H9 (cell line): ENCODE measurements around the gene RASGRP3. TPM values are rescaled to one million over a fixed set of nuclear protein-coding genes. Genes with fewer than 3 reads are reported as not detected.

Experiments used
- DNase-seq: peaks from one replicate; pipeline ENCODE4 v3.0.0-alpha.2; 2017
- H2AFZ ChIP-seq: one replicate; pipeline ENCODE4 v1.6.1; 2013; ENCODE audit warnings: mild to moderate bottlenecking, low read length, control low read depth, moderate library complexity
- H2AK5ac ChIP-seq: 2 replicates; pipeline ENCODE4 v1.6.1; 2013; ENCODE audit warnings: low read length, control low read depth, mixed read lengths; ENCODE audit not compliant: insufficient read length
- H2BK120ac ChIP-seq: one replicate; pipeline ENCODE4 v1.6.1; 2013; ENCODE audit warnings: low read depth, mild to moderate bottlenecking, low read length, control low read depth, inconsistent platforms; ENCODE audit not compliant: poor library complexity, severe bottlenecking
- H2BK12ac ChIP-seq: 2 replicates; pipeline ENCODE4 v1.6.1; 2013; ENCODE audit warnings: low read length, control low read depth, mixed read lengths, low read depth; ENCODE audit not compliant: insufficient read length
- H2BK15ac ChIP-seq: 2 replicates; pipeline ENCODE4 v1.6.1; 2013; ENCODE audit warnings: low read depth, low read length, control low read depth
- H2BK20ac ChIP-seq: one replicate; pipeline ENCODE4 v1.6.1; 2013; ENCODE audit warnings: low read depth, mild to moderate bottlenecking, low read length, control low read depth, inconsistent platforms; ENCODE audit not compliant: poor library complexity, severe bottlenecking
- H2BK5ac ChIP-seq: 2 replicates; pipeline ENCODE4 v1.6.1; 2013; ENCODE audit warnings: low read length, control low read depth, mixed read lengths; ENCODE audit not compliant: insufficient read length
- H3K14ac ChIP-seq: 2 replicates; pipeline ENCODE4 v1.6.1; 2013; ENCODE audit warnings: low read length, control low read depth; ENCODE audit not compliant: insufficient read depth
- H3K18ac ChIP-seq: 2 replicates; pipeline ENCODE4 v1.6.1; 2013; ENCODE audit warnings: low read depth, mild to moderate bottlenecking, mixed read lengths, low read length, control low read depth; ENCODE audit not compliant: insufficient read length
- H3K23ac ChIP-seq: 2 replicates; pipeline ENCODE4 v1.6.1; 2013; ENCODE audit warnings: low read length, control low read depth, mixed read lengths, low read depth; ENCODE audit not compliant: insufficient read length
- H3K23me2 ChIP-seq: 2 replicates; pipeline ENCODE4 v1.6.1; 2013; ENCODE audit warnings: low read depth, mild to moderate bottlenecking, mixed read lengths, low read length, control low read depth; ENCODE audit not compliant: insufficient read length, poor library complexity, severe bottlenecking
- H3K27ac ChIP-seq: 2 replicates; pipeline ENCODE4 v1.5.1; 2013; ENCODE audit warnings: low read length, control low read depth, mixed read lengths, low read depth; ENCODE audit not compliant: insufficient read length
- H3K27me3 ChIP-seq: 2 replicates; pipeline ENCODE4 v1.6.1; 2013; ENCODE audit warnings: low read length, control low read depth, inconsistent platforms; ENCODE audit not compliant: insufficient read depth
- H3K4ac ChIP-seq: 2 replicates; pipeline ENCODE4 v1.6.1; 2013; ENCODE audit warnings: low read depth, mild to moderate bottlenecking, control low read depth, inconsistent platforms, low read length, moderate library complexity
- H3K4me1 ChIP-seq: 2 replicates; pipeline ENCODE4 v1.6.1; 2013; ENCODE audit warnings: low read length, control low read depth, inconsistent platforms; ENCODE audit not compliant: insufficient read depth
- H3K4me2 ChIP-seq: 2 replicates; pipeline ENCODE4 v1.6.1; 2013; ENCODE audit warnings: low read length, control low read depth, mixed read lengths; ENCODE audit not compliant: insufficient read length, insufficient read depth
- H3K56ac ChIP-seq: 2 replicates; pipeline ENCODE4 v1.6.1; 2013; ENCODE audit warnings: low read depth, mild to moderate bottlenecking, mixed read lengths, low read length, control low read depth; ENCODE audit not compliant: insufficient read length
- H3K79me1 ChIP-seq: 2 replicates; pipeline ENCODE4 v1.6.1; 2013; ENCODE audit warnings: low read depth, mild to moderate bottlenecking, moderate library complexity, low read length, control low read depth, inconsistent platforms; ENCODE audit not compliant: insufficient read depth, poor library complexity, severe bottlenecking
- H3K79me2 ChIP-seq: 2 replicates; pipeline ENCODE4 v1.6.1; 2013; ENCODE audit warnings: low read length, control low read depth, inconsistent platforms; ENCODE audit not compliant: insufficient read depth
- H3K9ac ChIP-seq: 2 replicates; pipeline ENCODE4 v1.6.1; 2013; ENCODE audit warnings: low read length, control low read depth, mixed read lengths; ENCODE audit not compliant: insufficient read length; ENCODE audit errors: extremely low read depth
- H3K9me3 ChIP-seq: one replicate; pipeline ENCODE4 v1.6.1; 2013; ENCODE audit warnings: low read depth, low read length, inconsistent platforms; ENCODE audit not compliant: control insufficient read depth
- H3T11ph ChIP-seq: one replicate; pipeline ENCODE4 v1.6.1; 2013; ENCODE audit warnings: mild to moderate bottlenecking, low read length, control low read depth, inconsistent platforms
- H4K20me1 ChIP-seq: one replicate; pipeline ENCODE4 v1.6.1; 2013; ENCODE audit not compliant: control insufficient read depth, insufficient read length, insufficient read depth
- H4K5ac ChIP-seq: 2 replicates; pipeline ENCODE4 v1.6.1; 2013; ENCODE audit warnings: low read depth, mild to moderate bottlenecking, mixed read lengths, low read length, control low read depth; ENCODE audit not compliant: insufficient read length
- H4K8ac ChIP-seq: replicated peaks from 2 replicates; pipeline ENCODE4 v1.6.1; 2013; ENCODE audit warnings: low read length, control low read depth, mixed read lengths, low read depth; ENCODE audit not compliant: insufficient read length
- H4K91ac ChIP-seq: 2 replicates; pipeline ENCODE4 v1.6.1; 2013; ENCODE audit warnings: low read depth, mild to moderate bottlenecking, moderate library complexity, mixed read lengths, low read length, control low read depth; ENCODE audit not compliant: insufficient read length
- H3K27ac Mint-ChIP-seq, 3 experiments: 2 replicates in 2 of 3; 3 replicates in 1 of 3; pipeline ENCODE4 v1.8.0; 2020 to 2021; ENCODE audit warnings: mixed read lengths in 3 of 3, mild to moderate bottlenecking in 1 of 3, moderate library complexity in 1 of 3
- H3K27me3 Mint-ChIP-seq: 2 replicates; pipeline ENCODE4 v1.8.0; 2021; ENCODE audit warnings: low read depth, mild to moderate bottlenecking, moderate library complexity, mixed read lengths
- H3K36me3 Mint-ChIP-seq, 3 experiments: 2 replicates in 2 of 3; 3 replicates in 1 of 3; pipeline ENCODE4 v1.8.0; 2020 to 2021; ENCODE audit warnings: low read depth in 3 of 3, mixed read lengths in 3 of 3; ENCODE audit not compliant: insufficient read depth in 1 of 3
- H3K4me1 Mint-ChIP-seq, 2 experiments: 2 replicates each; pipeline ENCODE4 v1.8.0; 2020; ENCODE audit warnings: mixed read lengths in 2 of 2
- H3K4me3 Mint-ChIP-seq, 2 experiments: 2 replicates in 1 of 2; 3 replicates in 1 of 2; pipeline ENCODE4 v1.8.0; 2020 to 2021; ENCODE audit warnings: mild to moderate bottlenecking in 2 of 2, mixed read lengths in 2 of 2, moderate library complexity in 1 of 2
- H3K9me3 Mint-ChIP-seq, 2 experiments: 2 replicates in 1 of 2; 3 replicates in 1 of 2; pipeline ENCODE4 v1.8.0; 2020; ENCODE audit warnings: mild to moderate bottlenecking in 2 of 2, mixed read lengths in 2 of 2, moderate library complexity in 1 of 2
- WGBS: extraction: QIAGEN DNeasy Blood & Tissue Kit; methylation state at CpG from one replicate; pipeline ENCODE4 v1.1.7; 2013; ENCODE audit warnings: missing lambda C conversion rate, low lambda C conversion rate, mixed read lengths; ENCODE audit not compliant: insufficient read length; ENCODE audit errors: extremely low coverage; 5-methylcytosine and 5-hydroxymethylcytosine counted together
- total RNA-seq: library from RNA; stranded (reverse); gene quantifications from 2 replicates; pipeline ENCODE4 v1.2.1, GENCODE V29; 2021
- TF ChIP-seq, protein P1 (sequence below): fragments of 200-600 bp; sonication (generic); conservative IDR thresholded peaks from 3 replicates; pipeline ENCODE4 v1.8.0; 2021; ENCODE audit warnings: antibody characterized with exemption, mild to moderate bottlenecking

Gene RASGRP3
- total RNA-seq, 1 experiment from 2014 or later: not detected

DNA sequence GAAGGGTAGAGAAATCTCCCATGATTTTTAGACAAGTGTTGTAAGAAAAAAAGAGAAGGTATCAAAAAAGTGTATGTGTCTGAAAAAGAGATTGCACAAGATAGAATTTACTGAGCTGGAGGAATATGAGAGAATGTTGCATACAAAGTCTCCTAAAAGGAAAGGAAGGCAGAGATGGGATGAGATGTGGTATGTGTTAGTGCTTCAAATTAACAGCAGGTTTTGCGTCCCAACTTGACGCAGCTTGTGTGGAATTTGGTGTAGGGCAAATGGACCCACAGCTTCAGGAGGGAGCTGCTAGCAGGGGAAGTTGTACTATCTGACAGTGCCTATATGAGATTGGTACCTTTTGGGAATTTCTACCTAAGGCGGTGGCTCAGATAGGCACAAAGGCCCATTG is 9.0 kb upstream of the RASGRP3 start:
- Histone ChIP-seq H2AFZ (no peak overlapping the region), H3K9me3 (no peaks in the 10 kb centered on the region), H3K4me1 (no peaks in the 10 kb centered on the region), H3K14ac (no peak overlapping the region), H3K27me3 (no peaks in the 10 kb centered on the region), H4K5ac (no peak overlapping the region), H2BK15ac (no peak overlapping the region), H2AK5ac (no peak overlapping the region), H2BK12ac (no peak overlapping the region), H2BK120ac (no peak overlapping the region), H3K56ac (no peak overlapping the region), H3K4me2 (no peak overlapping the region), H3K79me1 (no peaks in the 10 kb centered on the region), H3K23ac (no peak overlapping the region), H2BK20ac (no peak overlapping the region), H3K27ac (no peak overlapping the region), H4K91ac (no peak overlapping the region), H4K20me1 (no peaks in the 10 kb centered on the region), H3K18ac (no peak overlapping the region), H3K4ac (no peak overlapping the region), H3K9ac (no peak overlapping the region), H3K23me2 (no peaks in the 10 kb centered on the region), H3T11ph (no peak overlapping the region), H4K8ac (no peak overlapping the region), H3K79me2 (no peaks in the 10 kb centered on the region), H2BK5ac (no peak overlapping the region)
- WGBS: no CpG with 5 or more reads among the region's 3 CpGs
- no peaks in the 10 kb centered on the region for H3K9me3 Mint-ChIP-seq
- no peak overlapping the region for H3K27ac Mint-ChIP-seq
- TF ChIP-seq, protein P1, sequence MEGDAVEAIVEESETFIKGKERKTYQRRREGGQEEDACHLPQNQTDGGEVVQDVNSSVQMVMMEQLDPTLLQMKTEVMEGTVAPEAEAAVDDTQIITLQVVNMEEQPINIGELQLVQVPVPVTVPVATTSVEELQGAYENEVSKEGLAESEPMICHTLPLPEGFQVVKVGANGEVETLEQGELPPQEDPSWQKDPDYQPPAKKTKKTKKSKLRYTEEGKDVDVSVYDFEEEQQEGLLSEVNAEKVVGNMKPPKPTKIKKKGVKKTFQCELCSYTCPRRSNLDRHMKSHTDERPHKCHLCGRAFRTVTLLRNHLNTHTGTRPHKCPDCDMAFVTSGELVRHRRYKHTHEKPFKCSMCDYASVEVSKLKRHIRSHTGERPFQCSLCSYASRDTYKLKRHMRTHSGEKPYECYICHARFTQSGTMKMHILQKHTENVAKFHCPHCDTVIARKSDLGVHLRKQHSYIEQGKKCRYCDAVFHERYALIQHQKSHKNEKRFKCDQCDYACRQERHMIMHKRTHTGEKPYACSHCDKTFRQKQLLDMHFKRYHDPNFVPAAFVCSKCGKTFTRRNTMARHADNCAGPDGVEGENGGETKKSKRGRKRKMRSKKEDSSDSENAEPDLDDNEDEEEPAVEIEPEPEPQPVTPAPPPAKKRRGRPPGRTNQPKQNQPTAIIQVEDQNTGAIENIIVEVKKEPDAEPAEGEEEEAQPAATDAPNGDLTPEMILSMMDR: no peak
- no peaks in the 10 kb centered on the region; a peak in 1 of 7 replicates for H3K36me3 Mint-ChIP-seq
- no peak for DNase-seq
- no peak overlapping the region for H3K4me3 Mint-ChIP-seq
- 0 out of 4 replicates have a peak, but pooled peaks cover 0 to 3% of the 10 kb centered on the region in 2 experiments for H3K4me1 Mint-ChIP-seq
- no peaks in the 10 kb centered on the region for H3K27me3 Mint-ChIP-seq
